ENCODE measurements around the gene MOB4.
"Not testable (repeated sequence)": the region's sequence is repeated elsewhere in the genome, so short reads cannot be mapped to it uniquely, and the experiment has no call there.

Gene MOB4

DNA sequence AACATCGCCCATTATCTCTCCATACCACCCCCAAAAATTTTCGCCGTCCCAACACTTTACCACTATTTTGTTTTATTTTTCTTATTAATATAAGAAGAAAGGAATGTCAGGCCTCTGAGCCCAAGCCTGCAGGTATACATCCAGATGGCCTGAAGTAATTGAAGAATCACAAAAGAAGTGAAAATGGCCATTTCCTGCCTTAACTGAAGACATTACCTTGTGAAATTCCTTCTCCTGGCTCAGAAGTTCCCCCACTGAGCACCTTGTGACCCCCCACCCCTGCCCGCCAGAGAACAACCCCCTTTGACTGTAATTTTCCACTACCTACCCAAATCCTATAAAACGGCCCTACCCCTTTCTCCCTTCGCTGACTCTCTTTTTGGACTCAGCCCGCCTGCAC, 71.4 kb downstream of the MOB4 start:
- not testable (repeated sequence) for DNase-seq (ENCODE audit: low read depth in 1 of 2, low spot score in 1 of 2)

DNA sequence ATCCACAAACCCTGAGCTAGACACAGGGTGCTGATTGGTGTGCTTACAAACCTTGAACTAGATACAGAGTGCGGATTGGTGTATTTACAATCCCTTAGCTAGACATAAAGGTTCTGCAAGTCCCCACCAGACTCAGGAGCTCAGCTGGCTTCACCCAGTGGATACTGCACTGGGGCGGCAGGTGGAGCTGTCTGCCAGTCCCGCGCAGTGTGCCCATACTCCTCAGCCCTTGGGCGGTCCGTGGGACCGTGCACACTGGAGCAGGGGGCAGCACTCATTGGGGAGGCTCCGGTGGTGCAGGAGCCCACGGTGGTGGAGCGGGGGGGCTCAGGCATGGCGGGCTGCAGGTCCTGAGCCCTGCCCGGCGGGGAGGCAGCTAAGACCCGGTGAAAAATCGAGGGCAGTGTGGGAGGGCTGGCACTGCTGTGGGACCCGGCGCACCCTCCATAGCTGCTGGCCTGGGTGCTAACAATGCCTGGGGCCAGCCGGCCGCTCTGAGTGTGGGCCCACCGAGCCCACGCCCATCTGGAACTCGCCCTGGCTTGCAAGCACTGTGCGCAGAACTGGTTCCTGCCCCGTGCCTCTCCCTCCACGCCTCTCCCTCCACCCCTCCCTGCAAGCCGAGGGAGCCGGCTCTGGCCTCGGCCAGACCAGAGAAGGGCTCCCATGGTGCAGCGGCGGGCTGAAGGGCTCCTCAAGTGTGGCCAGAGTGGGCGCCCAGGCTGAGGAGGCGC, 75.6 kb downstream of the MOB4 start:
- no peak for DNase-seq (ENCODE audit: low read depth in 1 of 2, low spot score in 1 of 2)

DNA sequence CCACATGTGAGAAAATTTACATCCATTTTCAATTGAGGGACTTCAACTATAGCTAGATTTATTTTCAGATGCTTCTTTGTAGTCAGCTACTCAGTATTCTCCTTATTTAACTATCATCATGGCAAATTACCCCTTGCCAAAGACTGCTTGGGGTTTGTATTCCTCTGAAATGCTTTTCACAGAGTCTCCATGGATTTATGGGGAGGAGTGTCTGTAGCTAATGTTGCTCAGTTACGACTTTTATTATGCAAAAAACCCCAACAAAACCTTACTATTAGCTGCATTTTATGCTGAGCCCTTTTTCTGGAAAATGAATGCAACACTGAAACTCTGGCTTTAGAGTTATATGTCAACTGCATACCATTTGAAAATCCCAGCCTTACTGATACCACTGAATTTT, 80.9 kb downstream of the MOB4 start:
- no peak for DNase-seq (ENCODE audit: low read depth in 1 of 2, low spot score in 1 of 2)

DNA sequence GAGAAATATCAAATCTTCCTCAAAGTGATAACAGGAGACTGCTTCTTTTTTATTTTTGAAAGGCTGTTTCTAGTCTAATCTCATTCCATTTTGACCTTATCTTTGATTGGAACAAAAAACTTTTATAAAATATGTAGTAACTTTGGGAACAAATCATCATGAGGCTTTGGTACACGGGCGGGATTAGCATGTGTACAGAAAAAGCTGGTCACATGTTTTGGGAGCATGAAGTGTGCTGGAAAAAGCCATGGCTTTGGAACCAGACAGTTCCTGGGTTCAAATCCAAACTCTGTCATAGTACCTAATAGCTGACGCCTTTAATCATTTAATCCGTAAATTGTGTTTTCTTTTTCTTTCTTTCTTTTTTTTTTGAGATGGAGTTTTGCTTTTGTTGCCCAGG, 81.3 kb downstream of the MOB4 start:
- DNase-seq (ENCODE audit: low read depth in 1 of 2, low spot score in 1 of 2) = no peak

DNA sequence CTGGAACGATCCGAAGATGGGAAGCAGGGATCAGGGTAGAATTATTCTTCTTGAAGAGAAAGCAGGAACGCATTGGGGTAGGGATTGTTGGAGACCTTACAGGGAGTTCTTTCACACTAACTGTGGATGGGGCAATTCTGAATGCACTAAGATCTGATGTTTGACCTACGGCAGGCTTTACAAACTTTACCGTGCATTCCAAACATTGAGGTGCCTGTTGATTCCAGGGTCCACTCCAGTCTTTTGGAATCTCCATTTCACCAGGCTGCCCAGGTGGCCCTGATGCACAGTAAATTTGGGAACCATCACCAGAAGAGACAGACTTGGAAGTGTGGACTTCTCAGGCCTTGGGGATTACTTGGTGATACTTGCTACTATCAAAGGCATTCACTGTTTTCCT, 82.6 kb downstream of the MOB4 start:
- no peak for DNase-seq (ENCODE audit: low read depth in 1 of 2, low spot score in 1 of 2)

DNA sequence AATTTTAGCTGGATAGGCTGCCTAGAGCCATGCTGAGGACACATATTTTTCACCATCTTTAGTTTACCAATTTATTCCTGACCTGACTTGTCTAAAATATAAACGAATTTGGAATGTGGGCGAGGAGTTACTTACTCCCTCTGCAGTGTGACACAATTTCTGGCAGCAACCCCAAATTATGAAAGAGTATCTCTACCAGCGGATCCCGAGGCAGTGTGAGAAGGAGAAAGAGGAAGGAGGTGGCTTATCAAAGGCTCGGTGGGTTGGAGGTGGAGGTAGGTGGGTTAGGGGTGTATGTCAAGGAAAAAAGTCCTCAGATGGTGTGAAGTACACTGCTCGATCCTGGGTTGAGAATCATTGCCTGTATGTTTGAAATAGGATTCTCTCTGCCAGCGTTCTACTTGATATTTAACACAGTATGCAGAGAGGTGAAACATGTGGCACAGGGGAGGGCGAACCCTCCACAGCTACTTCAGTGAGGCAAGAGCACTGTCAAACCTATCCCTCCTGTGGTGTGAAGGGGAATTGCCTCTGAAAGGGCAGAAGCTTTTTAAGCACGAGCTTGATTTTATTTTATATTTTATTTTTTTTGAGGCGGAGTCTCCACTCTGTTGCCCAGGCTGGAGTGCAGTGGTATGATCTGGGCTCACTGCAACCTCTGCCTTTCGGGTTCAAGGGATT, 83.6 kb downstream of the MOB4 start:
- DNase-seq (ENCODE audit: low read depth in 1 of 2, low spot score in 1 of 2) = no peak

DNA sequence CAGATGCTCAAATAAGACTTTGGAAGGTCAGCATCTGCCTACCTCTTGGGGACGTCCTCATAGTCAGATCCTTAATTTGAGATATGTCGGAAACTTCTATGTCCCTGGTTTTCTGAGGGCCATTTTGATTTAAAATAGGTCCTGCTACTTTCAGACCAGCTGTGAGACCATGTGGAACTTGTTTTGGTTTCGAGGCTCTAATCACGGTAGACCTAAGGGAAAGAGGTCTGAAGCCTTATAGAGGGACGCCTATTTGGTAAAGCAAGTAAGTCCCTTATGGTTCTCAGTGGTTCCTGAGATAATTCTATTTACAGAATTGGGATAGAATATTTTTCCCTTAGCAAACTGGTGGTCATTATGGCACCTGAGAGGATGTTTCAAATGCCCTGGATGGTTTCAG, 84.4 kb downstream of the MOB4 start:
- DNase-seq (ENCODE audit: low read depth in 1 of 2, low spot score in 1 of 2) = no peak

DNA sequence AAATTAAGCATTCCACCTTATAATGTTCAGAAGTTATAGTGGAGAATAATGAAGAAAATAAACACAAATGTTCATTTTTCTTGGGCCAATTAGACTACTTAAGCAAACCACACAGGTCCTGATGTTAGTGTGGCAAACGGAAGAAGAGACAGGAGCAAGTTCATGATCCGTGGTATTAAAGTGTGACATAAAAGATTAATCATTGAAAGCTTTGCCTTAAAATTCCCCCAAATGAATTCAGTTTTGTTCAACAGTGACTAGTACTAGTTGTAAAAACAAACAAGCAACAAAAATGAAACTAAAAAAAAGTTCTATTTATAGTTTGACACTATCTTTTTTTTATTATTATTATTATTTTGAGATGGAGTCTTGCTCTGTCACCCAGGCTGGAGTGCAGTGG, 85.9 kb downstream of the MOB4 start:
- DNase-seq (ENCODE audit: low read depth in 1 of 2, low spot score in 1 of 2) = no peak

Measured in activated T-helper 1 cell treated with anti-CD3 and anti-CD28 coated beads, Interleukin-2, amount 50 U/mL, for 16 hours (primary cell).